ENCODE measurements around the gene CDH13.

Gene CDH13

DNA sequence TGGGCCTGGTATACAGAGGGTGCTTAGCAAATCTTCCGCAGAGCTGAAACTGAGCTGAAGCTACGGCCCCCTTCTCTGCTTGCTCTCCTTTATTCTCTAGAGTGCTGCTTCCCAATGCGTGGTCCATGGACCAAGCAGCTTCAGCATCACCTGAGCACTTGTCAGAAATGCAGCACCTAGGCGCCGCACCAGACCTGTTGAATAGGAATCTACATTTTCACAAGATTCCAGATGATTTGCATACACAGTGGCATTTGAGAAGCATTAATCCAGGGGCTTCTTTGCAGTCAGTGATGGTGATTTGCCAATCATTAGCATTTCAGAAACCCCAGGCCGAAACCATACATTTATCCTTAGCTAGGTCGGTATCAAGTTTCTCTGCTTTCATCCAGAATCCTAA lies 204.2 kb downstream of the CDH13 start:
- no peak for ATAC-seq
- TF ChIP-seq ZFP3 (CRISPR knock-in tag; IDR thresholded peaks at IDR 0.05) (no peak), ZNF565 (CRISPR knock-in tag; conservative IDR thresholded peaks at IDR 0.05; ENCODE audit: low read depth) (no peak), ARNTL (CRISPR knock-in tag; IDR thresholded peaks at IDR 0.05; ENCODE audit: borderline replicate concordance, low read depth) (no peak), ZFP30 (CRISPR knock-in tag; IDR thresholded peaks at IDR 0.05) (no peak), GLIS3 (CRISPR knock-in tag; IDR thresholded peaks at IDR 0.05) (no peak), TOX (CRISPR knock-in tag; IDR thresholded peaks at IDR 0.05; ENCODE audit: borderline replicate concordance) (no peak), PPARA (CRISPR knock-in tag; IDR thresholded peaks at IDR 0.05; ENCODE audit: borderline replicate concordance) (no peak), CSRNP3 (CRISPR knock-in tag; IDR thresholded peaks at IDR 0.05) (no peak), SNAI2 (CRISPR knock-in tag; IDR thresholded peaks at IDR 0.05) (no peak), ESRRG (CRISPR knock-in tag; IDR thresholded peaks at IDR 0.05) (no peak), RARB (CRISPR knock-in tag; IDR thresholded peaks at IDR 0.05) (no peak), TCF4 (CRISPR knock-in tag; IDR thresholded peaks at IDR 0.05; ENCODE audit: borderline replicate concordance) (no peak), ZNF70 (CRISPR knock-in tag; IDR thresholded peaks at IDR 0.05) (no peak), ZNF8 (CRISPR knock-in tag; IDR thresholded peaks at IDR 0.05) (no peak), BACH2 (CRISPR knock-in tag; IDR thresholded peaks at IDR 0.05; ENCODE audit: borderline replicate concordance) (no peak), PATZ1 (CRISPR knock-in tag; IDR thresholded peaks at IDR 0.05; ENCODE audit: borderline replicate concordance) (no peak), ISL1 (CRISPR knock-in tag; IDR thresholded peaks at IDR 0.05) (no peak), ZC3H10 (CRISPR knock-in tag; IDR thresholded peaks at IDR 0.05) (no peak)
- TF ChIP-seq, protein P1, sequence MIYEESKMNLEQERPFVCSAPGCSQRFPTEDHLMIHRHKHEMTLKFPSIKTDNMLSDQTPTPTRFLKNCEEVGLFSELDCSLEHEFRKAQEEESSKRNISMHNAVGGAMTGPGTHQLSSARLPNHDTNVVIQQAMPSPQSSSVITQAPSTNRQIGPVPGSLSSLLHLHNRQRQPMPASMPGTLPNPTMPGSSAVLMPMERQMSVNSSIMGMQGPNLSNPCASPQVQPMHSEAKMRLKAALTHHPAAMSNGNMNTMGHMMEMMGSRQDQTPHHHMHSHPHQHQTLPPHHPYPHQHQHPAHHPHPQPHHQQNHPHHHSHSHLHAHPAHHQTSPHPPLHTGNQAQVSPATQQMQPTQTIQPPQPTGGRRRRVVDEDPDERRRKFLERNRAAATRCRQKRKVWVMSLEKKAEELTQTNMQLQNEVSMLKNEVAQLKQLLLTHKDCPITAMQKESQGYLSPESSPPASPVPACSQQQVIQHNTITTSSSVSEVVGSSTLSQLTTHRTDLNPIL (CRISPR knock-in tag; IDR thresholded peaks at IDR 0.05; ENCODE audit: low read depth): no peak
- TF ChIP-seq, protein P2, sequence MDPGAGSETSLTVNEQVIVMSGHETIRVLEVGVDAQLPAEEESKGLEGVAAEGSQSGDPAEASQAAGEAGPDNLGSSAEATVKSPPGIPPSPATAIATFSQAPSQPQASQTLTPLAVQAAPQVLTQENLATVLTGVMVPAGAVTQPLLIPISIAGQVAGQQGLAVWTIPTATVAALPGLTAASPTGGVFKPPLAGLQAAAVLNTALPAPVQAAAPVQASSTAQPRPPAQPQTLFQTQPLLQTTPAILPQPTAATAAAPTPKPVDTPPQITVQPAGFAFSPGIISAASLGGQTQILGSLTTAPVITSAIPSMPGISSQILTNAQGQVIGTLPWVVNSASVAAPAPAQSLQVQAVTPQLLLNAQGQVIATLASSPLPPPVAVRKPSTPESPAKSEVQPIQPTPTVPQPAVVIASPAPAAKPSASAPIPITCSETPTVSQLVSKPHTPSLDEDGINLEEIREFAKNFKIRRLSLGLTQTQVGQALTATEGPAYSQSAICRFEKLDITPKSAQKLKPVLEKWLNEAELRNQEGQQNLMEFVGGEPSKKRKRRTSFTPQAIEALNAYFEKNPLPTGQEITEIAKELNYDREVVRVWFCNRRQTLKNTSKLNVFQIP (CRISPR knock-in tag; IDR thresholded peaks at IDR 0.05; ENCODE audit: borderline replicate concordance, low read depth): no peak

DNA sequence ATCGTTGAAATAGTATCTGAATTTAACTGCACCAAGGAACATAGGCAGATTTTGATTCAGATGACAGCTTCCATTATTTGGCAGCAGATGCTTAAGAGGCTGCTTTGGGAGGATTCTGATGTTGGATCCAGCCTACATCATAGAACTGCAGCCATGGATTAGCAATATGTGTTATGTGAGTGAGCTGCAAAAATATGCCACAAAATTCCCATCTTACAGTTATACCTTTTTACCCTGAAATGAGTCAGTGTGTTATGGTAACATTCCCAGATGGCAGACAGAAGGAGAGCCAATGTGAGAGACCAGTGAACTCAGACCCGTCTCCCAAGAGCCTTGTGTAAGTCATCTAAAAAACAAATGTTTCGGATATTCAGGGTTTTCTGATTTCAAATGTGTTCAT lies 206.1 kb downstream of the CDH13 start:
- TF ChIP-seq RARB (CRISPR knock-in tag; IDR thresholded peaks at IDR 0.05) (no peak), ZNF8 (CRISPR knock-in tag; IDR thresholded peaks at IDR 0.05) (no peak), TCF4 (CRISPR knock-in tag; IDR thresholded peaks at IDR 0.05; ENCODE audit: borderline replicate concordance) (no peak), ZNF70 (CRISPR knock-in tag; IDR thresholded peaks at IDR 0.05) (no peak), ZNF565 (CRISPR knock-in tag; conservative IDR thresholded peaks at IDR 0.05; ENCODE audit: low read depth) (no peak), PPARA (CRISPR knock-in tag; IDR thresholded peaks at IDR 0.05; ENCODE audit: borderline replicate concordance) (no peak), ESRRG (CRISPR knock-in tag; IDR thresholded peaks at IDR 0.05) (no peak), BACH2 (CRISPR knock-in tag; IDR thresholded peaks at IDR 0.05; ENCODE audit: borderline replicate concordance) (no peak), SNAI2 (CRISPR knock-in tag; IDR thresholded peaks at IDR 0.05) (no peak)
- TF ChIP-seq, protein P1 (CRISPR knock-in tag; IDR thresholded peaks at IDR 0.05; ENCODE audit: low read depth): no peak
- TF ChIP-seq, protein P2 (CRISPR knock-in tag; IDR thresholded peaks at IDR 0.05; ENCODE audit: borderline replicate concordance, low read depth): no peak
- ATAC-seq: peak; percentile 36; the same call in 1 of the 3 replicates

Data from SK-N-SH treated with all-trans-retinoic acid at 6 μM for 48 hours (cell line).